ENCODE data around the gene SH3BP4.

SH3BP4 gene

GRCh38 chr2:235095569-235095968 is 143.8 kb downstream of the SH3BP4 start:
- DNase-seq: no peak

- no peak for DNase-seq
Observed at GRCh38 chr2:235096447-235096846, 144.6 kb downstream of the SH3BP4 start.

- no peak for DNase-seq
Observed at GRCh38 chr2:235097196-235097595, 145.4 kb downstream of the SH3BP4 start.

GRCh38 chr2:235098269-235098668 is 146.5 kb downstream of the SH3BP4 start:
- DNase-seq: peak; percentile 37

GRCh38 chr2:235098736-235099494 is 147.1 kb downstream of the SH3BP4 start:
- no peak for DNase-seq

GRCh38 chr2:235102896-235103295 is 151.1 kb downstream of the SH3BP4 start:
- DNase-seq: no peak

All from NCI-H146 (cell line).